ENCODE results near the gene NINJ2. TPM values are rescaled to one million over a fixed set of nuclear protein-coding genes. Genes with fewer than 3 reads are reported as not detected.

NINJ2 gene
- polyA plus RNA-seq, 1 donor from 2014 or later, result not detected

GRCh38 chr12:622416-622815 is 40.8 kb downstream of the NINJ2 start:
- Histone ChIP-seq H3K36me3 (ENCODE audit: insufficient read depth, low read length) (no peaks in the 10 kb centered on the region), H4K20me1 (ENCODE audit: insufficient read depth) (no peaks in the 10 kb centered on the region), H3K79me2 (replicated peaks; ENCODE audit: insufficient read depth, low read length) (no peaks in the 10 kb centered on the region), H3K9ac (ENCODE audit: low read length) (no peak overlapping the region), H3K27me3 (ENCODE audit: insufficient read depth, low read depth, low read length) (no peaks in the 10 kb centered on the region), H2AFZ (ENCODE audit: low read depth, low read length) (no peak overlapping the region), H3K27ac (ENCODE audit: low read length) (no peak overlapping the region), H3K9me3 (ENCODE audit: low read length) (no peaks in the 10 kb centered on the region), H3K9me2 (ENCODE audit: insufficient read depth, low read length) (no peaks in the 10 kb centered on the region), H3F3A (ENCODE audit: insufficient read depth, low read length, poor library complexity, severe bottlenecking) (no peaks in the 10 kb centered on the region), H3K4me2 (ENCODE audit: low read length) (no peak overlapping the region), H3K4me3 (ENCODE audit: low read length) (no peak overlapping the region)
- TF ChIP-seq SMC3 (conservative IDR thresholded peaks at IDR 0.05; ENCODE audit: poor library complexity) (no peak), EZH2 (IDR thresholded peaks at IDR 0.05; ENCODE audit: borderline replicate concordance, insufficient read depth, low read length, poor library complexity, severe bottlenecking) (no peak), TAF1 (IDR thresholded peaks at IDR 0.05; ENCODE audit: low read depth) (no peak), CTCF (IDR thresholded peaks at IDR 0.05; ENCODE audit: poor library complexity, severe bottlenecking) (no peak), REST (IDR thresholded peaks at IDR 0.05; ENCODE audit: borderline replicate concordance) (no peak), POLR2AphosphoS5 (IDR thresholded peaks at IDR 0.05) (no peak), RAD21 (conservative IDR thresholded peaks at IDR 0.05) (no peak), MXI1 (conservative IDR thresholded peaks at IDR 0.05; ENCODE audit: poor library complexity, severe bottlenecking) (no peak), EP300 (conservative IDR thresholded peaks at IDR 0.05; ENCODE audit: poor library complexity, severe bottlenecking) (no peak)

- Histone ChIP-seq H3K4me3 (ENCODE audit: low read length) (no peak overlapping the region), H2AFZ (ENCODE audit: low read depth, low read length) (no peak overlapping the region), H3K27me3 (ENCODE audit: insufficient read depth, low read depth, low read length) (no peaks in the 10 kb centered on the region), H3K9ac (ENCODE audit: low read length) (no peak overlapping the region), H3K27ac (ENCODE audit: low read length) (no peak overlapping the region), H4K20me1 (ENCODE audit: insufficient read depth) (no peaks in the 10 kb centered on the region), H3K9me2 (ENCODE audit: insufficient read depth, low read length) (no peaks in the 10 kb centered on the region), H3F3A (ENCODE audit: insufficient read depth, low read length, poor library complexity, severe bottlenecking) (no peaks in the 10 kb centered on the region), H3K79me2 (replicated peaks; ENCODE audit: insufficient read depth, low read length) (no peaks in the 10 kb centered on the region), H3K4me2 (ENCODE audit: low read length) (no peak overlapping the region), H3K36me3 (ENCODE audit: insufficient read depth, low read length) (no peaks in the 10 kb centered on the region), H3K9me3 (ENCODE audit: low read length) (no peaks in the 10 kb centered on the region)
- TF ChIP-seq TAF1 (IDR thresholded peaks at IDR 0.05; ENCODE audit: low read depth) (no peak), REST (IDR thresholded peaks at IDR 0.05; ENCODE audit: borderline replicate concordance) (no peak), MXI1 (conservative IDR thresholded peaks at IDR 0.05; ENCODE audit: poor library complexity, severe bottlenecking) (no peak), SMC3 (conservative IDR thresholded peaks at IDR 0.05; ENCODE audit: poor library complexity) (no peak), EP300 (conservative IDR thresholded peaks at IDR 0.05; ENCODE audit: poor library complexity, severe bottlenecking) (no peak), POLR2AphosphoS5 (IDR thresholded peaks at IDR 0.05) (no peak), CTCF (IDR thresholded peaks at IDR 0.05; ENCODE audit: poor library complexity, severe bottlenecking) (no peak), EZH2 (IDR thresholded peaks at IDR 0.05; ENCODE audit: borderline replicate concordance, insufficient read depth, low read length, poor library complexity, severe bottlenecking) (no peak), RAD21 (conservative IDR thresholded peaks at IDR 0.05) (no peak)
These were observed 43.9 kb downstream of the NINJ2 start for GRCh38 chr12:619346-619745.
